DMS79 treated with DMSO at 0.1 percent for 48 hours (cell line): ENCODE measurements around the gene PRSS1.
A peak's percentile ranks its signal among the peaks of the same experiment; 100 is the strongest.
"Not testable (repeated sequence)": the region's sequence is repeated elsewhere in the genome, so short reads cannot be mapped to it uniquely, and the experiment has no call there.

Experiments used
- DNase-seq: peaks from one replicate; lab custom pipeline; 2025; lab: John Stamatoyannopoulos, UW

PRSS1 gene

GRCh38 chr7:142773937-142774744 lies 24.9 kb downstream of the PRSS1 start:
- no peak for DNase-seq

DNA sequence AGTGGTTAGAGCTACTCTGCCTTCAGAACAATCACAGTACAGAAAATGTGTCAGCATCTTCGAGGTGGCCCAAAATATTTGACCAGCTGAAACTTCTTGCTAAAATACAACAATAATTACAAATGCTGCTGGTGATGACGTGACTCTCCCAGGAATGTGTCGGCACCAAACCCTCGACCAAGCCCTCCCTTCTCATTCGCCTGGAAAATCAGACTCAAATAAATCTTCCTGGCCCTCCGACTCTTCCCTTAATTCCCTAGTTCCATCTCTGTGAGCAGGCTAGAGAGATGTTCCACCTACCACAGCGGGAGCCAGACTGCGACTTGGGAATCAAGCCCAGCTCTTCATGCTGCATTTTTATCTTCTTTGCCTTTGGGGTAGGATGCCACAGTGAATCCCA lies 25.6 kb downstream of the PRSS1 start:
- DNase-seq, result no peak

DNA sequence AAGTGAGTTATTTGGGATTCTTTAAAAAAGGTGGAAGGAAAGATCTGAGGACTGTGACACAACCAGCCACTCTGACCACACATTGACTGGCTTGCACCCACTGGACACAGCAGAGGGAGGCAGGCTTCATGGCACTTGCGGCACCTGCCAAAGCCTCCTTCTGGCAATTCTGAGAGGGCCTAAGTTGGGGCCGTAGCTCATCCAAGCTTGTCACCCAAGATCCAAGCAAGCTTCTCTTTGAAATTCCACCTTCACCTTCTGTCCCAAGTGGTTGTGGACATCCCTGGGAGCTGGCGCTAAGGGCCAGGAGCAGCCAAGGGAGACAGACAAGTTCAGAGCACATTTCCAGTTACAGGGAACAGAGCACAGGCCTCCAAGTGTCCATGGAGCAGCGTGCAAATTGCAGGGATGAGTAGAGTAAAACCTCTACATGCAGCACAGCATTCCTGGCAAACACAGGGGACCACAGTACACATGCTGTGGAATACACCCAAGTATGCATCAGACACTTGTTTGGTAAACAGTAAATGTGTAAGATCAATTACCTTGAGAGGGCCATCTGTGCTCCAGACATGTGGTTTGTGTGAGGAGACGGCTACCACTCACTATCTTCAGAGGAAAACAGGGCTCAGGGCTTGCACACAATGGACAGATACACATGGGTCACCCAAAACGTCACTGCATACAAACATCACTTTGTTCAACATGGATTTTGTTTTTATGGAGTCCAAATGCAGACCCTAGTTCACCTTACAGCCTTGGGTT lies 26.3 kb downstream of the PRSS1 start:
- DNase-seq, result not testable (repeated sequence)

- DNase-seq, result no peak
Observed at GRCh38 chr7:142776206-142776844, 27.1 kb downstream of the PRSS1 start.

GRCh38 chr7:142776845-142777225 lies 27.6 kb downstream of the PRSS1 start:
- DNase-seq, result not testable (repeated sequence)

GRCh38 chr7:142777318-142777717 lies 28.0 kb downstream of the PRSS1 start:
- no peak for DNase-seq

GRCh38 chr7:142782922-142783900 lies 33.9 kb downstream of the PRSS1 start:
- peak; percentile 94 for DNase-seq

DNA sequence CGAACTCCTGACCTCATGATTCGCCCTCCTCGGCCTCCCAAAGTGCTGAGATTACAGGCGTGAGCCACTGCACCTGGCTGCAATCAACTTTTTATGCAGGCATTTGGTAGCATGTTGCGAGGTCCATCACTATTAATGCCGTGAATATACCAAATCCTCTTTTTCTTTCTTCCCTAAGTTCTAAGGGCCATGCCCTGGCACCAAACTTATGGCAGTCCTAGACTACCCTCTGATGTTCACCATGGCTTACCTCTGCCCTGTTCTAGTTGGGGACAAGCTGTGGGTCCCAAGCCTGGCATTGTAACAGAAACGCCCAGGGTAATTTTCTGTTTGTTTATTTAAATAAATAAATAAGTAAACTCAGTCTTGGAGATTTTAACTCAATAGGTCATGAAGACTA lies 34.8 kb downstream of the PRSS1 start:
- no peak for DNase-seq

GRCh38 chr7:142784716-142785115 lies 35.4 kb downstream of the PRSS1 start:
- DNase-seq, result no peak

- no peak for DNase-seq
Observed at GRCh38 chr7:142785841-142786250, 36.6 kb downstream of the PRSS1 start.

DNA sequence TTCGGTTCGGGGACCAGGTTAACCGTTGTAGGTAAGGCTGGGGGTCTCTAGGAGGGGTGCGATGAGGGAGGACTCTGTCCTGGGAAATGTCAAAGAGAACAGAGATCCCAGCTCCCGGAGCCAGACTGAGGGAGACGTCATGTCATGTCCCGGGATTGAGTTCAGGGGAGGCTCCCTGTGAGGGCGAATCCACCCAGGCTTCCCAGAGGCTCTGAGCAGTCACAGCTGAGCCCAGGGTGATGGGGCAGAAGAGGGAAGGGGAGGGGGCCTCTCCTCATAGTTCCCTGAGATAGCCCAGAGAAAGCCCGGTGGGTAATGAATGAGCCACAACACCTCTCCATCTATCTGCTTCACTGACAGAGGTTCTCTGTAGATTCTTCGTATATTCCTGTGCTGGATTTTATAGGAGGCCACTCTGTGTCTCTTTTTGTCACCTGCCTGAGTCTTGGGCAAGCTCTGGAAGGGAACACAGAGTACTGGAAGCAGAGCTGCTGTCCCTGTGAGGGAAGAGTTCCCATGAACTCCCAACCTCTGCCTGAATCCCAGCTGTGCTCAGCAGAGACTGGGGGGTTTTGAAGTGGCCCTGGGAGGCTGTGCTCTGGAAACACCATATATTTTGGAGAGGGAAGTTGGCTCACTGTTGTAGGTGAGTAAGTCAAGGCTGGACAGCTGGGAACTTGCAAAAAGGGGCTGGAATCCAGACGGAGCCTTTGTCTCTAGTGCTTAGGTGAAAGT lies 37.9 kb downstream of the PRSS1 start:
- DNase-seq, result no peak

GRCh38 chr7:142787783-142788182 lies 38.5 kb downstream of the PRSS1 start:
- DNase-seq, result no peak

DNA sequence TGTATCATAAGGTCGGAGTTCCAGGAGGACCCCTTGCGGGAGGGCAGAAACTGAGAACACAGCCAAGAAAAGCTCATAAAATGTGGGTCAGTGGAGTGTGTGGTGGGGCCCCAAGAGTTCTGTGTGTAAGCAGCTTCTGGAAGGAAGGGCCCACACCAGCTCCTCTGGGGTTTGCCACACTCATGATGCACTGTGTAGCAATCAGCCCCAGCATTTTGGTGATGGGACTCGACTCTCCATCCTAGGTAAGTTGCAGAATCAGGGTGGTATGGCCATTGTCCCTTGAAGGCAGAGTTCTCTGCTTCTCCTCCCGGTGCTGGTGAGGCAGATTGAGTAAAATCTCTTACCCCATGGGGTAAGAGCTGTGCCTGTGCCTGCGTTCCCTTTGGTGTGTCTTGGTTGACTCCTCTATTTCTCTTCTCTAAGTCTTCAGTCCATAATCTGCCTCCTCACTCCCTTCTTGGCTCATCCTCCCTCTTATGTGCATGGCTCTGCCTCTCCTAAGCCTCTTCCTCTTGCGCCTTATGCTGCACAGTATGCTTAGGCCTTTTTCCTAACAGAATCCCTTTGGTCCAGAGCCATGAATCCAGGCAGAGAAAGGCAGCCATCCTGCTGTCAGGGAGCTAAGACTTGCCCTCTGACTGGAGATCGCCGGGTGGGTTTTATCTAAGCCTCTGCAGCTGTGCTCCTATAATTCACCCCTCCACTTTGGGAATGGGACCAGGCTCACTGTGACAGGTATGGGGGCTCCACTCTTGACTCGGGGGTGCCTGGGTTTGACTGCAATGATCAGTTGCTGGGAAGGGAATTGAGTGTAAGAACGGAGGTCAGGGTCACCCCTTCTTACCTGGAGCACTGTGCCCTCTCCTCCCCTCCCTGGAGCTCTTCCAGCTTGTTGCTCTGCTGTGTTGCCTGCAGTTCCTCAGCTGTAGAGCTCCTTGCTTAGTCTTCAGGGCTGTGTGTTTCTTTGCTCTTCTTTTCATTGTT lies 39.3 kb downstream of the PRSS1 start:
- no peak for DNase-seq

DNA sequence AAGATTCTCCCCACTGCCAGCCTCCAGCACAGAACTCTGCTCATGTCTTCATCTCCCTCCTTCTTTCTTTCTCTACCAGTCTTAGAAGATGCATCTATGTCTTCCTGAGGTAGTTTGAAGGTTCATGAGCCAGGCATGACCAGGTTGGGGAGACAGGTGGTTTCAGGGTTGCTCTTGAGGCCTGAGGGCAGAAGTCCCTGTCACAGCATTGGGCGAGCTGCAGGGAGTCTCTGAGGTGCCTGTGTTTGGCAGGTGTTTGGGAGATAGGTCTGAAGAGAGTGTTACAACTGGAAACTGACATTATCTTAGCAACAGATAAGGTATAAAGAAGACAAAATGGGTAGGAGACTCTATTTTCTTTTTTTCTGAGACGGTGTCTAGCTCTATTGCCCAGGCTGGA lies 40.2 kb downstream of the PRSS1 start:
- no peak for DNase-seq

DNA sequence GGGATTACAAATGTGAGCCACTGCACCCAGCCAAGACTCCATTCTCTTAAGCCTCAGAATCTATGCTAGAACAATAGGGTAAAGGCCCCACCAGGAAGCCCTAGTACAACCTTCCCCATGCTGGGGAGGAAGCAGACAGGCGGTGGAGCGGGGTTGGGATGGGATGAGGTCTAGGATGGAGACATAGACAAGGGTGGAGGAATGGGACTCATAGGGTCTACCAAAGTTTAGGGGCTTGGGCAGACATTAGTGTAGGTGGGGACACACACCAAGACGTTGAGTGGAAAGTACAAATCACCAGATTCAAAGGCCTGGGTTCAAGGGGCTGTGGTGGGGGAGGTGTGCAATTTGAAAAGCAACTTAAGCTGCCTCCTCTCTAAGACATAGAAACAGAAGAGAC lies 40.8 kb downstream of the PRSS1 start:
- DNase-seq, result no peak

DNA sequence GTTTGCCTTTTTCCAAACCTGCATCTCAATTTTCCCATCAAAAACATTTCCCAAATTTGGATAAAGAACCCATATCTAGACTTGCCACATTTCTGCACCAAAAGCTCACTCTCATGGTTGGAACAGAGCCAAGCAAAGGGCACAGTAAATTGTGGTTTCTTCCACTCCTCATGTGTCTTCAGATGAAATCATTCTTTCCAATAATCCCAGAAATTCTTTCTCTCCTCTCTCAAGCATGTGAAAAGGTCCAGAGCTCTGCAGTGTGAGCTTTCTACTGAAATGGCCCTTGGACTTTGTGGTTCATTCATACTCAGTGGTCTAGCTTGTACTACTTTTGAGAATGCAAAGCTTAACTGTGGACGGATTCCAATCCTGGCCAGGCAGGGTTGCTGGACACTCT lies 41.3 kb downstream of the PRSS1 start:
- DNase-seq, result no peak

GRCh38 chr7:142791502-142791901 lies 42.2 kb downstream of the PRSS1 start:
- DNase-seq, result no peak

DNA sequence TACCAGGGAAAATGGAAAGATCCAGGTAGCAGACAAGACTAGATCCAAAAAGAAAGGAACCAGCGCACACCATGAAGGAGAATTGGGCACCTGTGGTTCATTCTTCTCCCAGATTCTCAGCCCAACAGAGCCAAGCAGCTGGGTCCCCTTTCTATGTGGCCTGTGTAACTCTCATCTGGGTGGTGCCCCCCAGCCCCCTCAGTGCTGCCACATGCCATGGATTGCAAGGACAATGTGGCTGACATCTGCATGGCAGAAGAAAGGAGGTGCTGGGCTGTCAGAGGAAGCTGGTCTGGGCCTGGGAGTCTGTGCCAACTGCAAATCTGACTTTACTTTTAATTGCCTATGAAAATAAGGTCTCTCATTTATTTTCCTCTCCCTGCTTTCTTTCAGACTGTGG lies 42.9 kb downstream of the PRSS1 start:
- no peak for DNase-seq

- no peak for DNase-seq
Observed at GRCh38 chr7:142792593-142792992, 43.3 kb downstream of the PRSS1 start.

GRCh38 chr7:142793156-142793555 lies 43.9 kb downstream of the PRSS1 start:
- DNase-seq, result no peak
